Erythroblast (primary cell): ENCODE results near the gene NTM.

ENCODE experiments used
- GATA1 ChIP-seq: IDR thresholded peaks from 2 replicates; pipeline ENCODE4 v1.6.1; 2011; ENCODE audit warnings: low read depth, mild to moderate bottlenecking, control low read depth, low read length, moderate library complexity
- POLR2A ChIP-seq: IDR thresholded peaks from 2 replicates; pipeline ENCODE4 v1.6.1; 2011; ENCODE audit warnings: mild to moderate bottlenecking, low read length

- no peak for TF ChIP-seq POLR2A
- TF ChIP-seq GATA1: no peak
Observed at GRCh38 chr11:131326829-131327228, 43.6 kb upstream of the NTM start.
